Thoracic aorta (tissue), 2 donors: ENCODE measurements around the gene DZANK1. TPM values are rescaled to one million over a fixed set of nuclear protein-coding genes. Genes with fewer than 3 reads are reported as not detected.
"Not testable (repeated sequence)": the region's sequence is repeated elsewhere in the genome, so short reads cannot be mapped to it uniquely, and the experiment has no call there.

Source experiments
- ATAC-seq: fragments of 150-250 bp; one replicate; pipeline ENCODE4 v1.8.0; 2017; ENCODE audit warnings: low read depth; ENCODE audit not compliant: insufficient number of reproducible peaks, low FRiP score
- DNase-seq: peaks from one replicate; pipeline ENCODE4 v3.0.0-alpha.2; 2020; ENCODE audit warnings: low spot score
- H3K27ac ChIP-seq, 2 donors: fragments of 200-600 bp; sonication (generic); 1 replicate in 1 of 2; 2 replicates in 1 of 2; pipeline ENCODE4 v1.5.1; 2016; ENCODE audit warnings: mild to moderate bottlenecking in 2 of 2, moderate library complexity in 2 of 2
- H3K27me3 ChIP-seq: fragments of 200-600 bp; sonication (generic); replicated peaks from 2 replicates; pipeline ENCODE4 v1.6.0; 2016; ENCODE audit warnings: mild to moderate bottlenecking; ENCODE audit not compliant: insufficient read depth
- H3K36me3 ChIP-seq: fragments of 200-600 bp; sonication (generic); one replicate; pipeline ENCODE4 v1.5.1; 2016
- H3K4me1 ChIP-seq, 2 donors: fragments of 200-600 bp; sonication (generic); 1 replicate in 1 of 2; 2 replicates in 1 of 2; pipeline versions ENCODE4 v1.5.1 to v1.6.0; 2016; ENCODE audit warnings: low read depth in 2 of 2, mild to moderate bottlenecking in 1 of 2; ENCODE audit not compliant: control insufficient read depth in 1 of 2
- H3K4me3 ChIP-seq: fragments of 200-600 bp; sonication (generic); 2 replicates; pipeline ENCODE4 v1.5.1; 2016; ENCODE audit warnings: mild to moderate bottlenecking
- H3K9me3 ChIP-seq: fragments of 200-600 bp; sonication (generic); 2 replicates; pipeline ENCODE4 v1.5.1; 2016
- total RNA-seq, 2 donors: library from RNA; depleted of rRNA; stranded (reverse); fragments of >200 nt; gene quantifications; one replicate each; pipeline versions ENCODE4 v1.1.0 to v1.2.3, GENCODE V29; 2016
- TF ChIP-seq, protein P1 (sequence below): fragments of 200-600 bp; sonication (generic); IDR thresholded peaks from one replicate; pipeline ENCODE4 v1.5.1; 2019; ENCODE audit warnings: antibody characterized with exemption

DZANK1 gene
- total RNA-seq, 2 donors from 2014 or later = 3.2 to 3.7 TPM

DNA sequence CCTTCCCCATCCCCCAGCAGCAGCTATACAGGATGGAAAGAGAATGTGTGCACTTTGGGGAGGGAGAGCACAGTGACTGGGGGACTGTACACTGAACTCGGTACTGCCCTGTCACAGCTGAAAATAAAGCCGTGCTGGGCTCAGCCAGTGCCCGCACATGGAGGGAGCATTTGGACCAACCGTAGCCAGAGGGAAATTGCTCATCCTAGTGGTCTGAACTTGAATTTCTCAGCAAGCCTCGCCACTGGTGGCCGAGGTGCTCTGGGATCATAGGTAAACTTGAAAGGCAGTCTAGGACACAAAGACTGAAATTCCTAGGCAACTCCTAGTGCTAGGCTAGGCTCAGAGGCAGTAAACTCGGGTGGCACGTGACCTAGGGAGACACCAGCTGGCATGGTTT lies 61.0 kb downstream of the DZANK1 start:
- no peaks in the 10 kb centered on the region for H3K9me3 ChIP-seq
- no peak for DNase-seq
- no peaks in the 10 kb centered on the region for H3K4me1 ChIP-seq
- H3K27ac ChIP-seq = no peak overlapping the region
- no peak for ATAC-seq
- no peaks in the 10 kb centered on the region for H3K36me3 ChIP-seq
- H3K27me3 ChIP-seq = no peaks in the 10 kb centered on the region
- no peak overlapping the region for H3K4me3 ChIP-seq
- TF ChIP-seq, protein P1, sequence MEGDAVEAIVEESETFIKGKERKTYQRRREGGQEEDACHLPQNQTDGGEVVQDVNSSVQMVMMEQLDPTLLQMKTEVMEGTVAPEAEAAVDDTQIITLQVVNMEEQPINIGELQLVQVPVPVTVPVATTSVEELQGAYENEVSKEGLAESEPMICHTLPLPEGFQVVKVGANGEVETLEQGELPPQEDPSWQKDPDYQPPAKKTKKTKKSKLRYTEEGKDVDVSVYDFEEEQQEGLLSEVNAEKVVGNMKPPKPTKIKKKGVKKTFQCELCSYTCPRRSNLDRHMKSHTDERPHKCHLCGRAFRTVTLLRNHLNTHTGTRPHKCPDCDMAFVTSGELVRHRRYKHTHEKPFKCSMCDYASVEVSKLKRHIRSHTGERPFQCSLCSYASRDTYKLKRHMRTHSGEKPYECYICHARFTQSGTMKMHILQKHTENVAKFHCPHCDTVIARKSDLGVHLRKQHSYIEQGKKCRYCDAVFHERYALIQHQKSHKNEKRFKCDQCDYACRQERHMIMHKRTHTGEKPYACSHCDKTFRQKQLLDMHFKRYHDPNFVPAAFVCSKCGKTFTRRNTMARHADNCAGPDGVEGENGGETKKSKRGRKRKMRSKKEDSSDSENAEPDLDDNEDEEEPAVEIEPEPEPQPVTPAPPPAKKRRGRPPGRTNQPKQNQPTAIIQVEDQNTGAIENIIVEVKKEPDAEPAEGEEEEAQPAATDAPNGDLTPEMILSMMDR = no peak

DNA sequence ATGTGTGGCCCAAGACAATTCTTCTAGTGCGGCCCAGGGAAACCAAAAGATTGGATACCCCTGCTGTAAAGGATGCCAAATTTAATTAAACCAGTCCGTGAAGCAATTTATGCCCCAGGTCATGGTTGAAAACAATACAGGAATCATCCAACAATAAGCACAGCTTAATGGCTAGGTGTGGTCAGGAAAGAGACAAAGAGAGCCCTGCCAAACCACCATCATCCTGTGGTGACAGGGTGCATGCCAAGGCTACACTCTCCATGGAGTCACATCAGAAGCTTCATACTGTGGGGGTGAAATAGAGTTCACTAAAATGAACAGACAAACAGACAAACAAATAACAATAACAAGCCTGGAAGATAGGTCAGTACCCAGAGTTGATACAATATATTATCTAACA lies 62.7 kb downstream of the DZANK1 start:
- TF ChIP-seq, protein P1 = no peak
- Histone ChIP-seq H3K4me1 (no peaks in the 10 kb centered on the region), H3K4me3 (no peak overlapping the region), H3K36me3 (peaks cover 2% of the 10 kb centered on the region), H3K27me3 (no peaks in the 10 kb centered on the region), H3K27ac (no peak overlapping the region), H3K9me3 (no peaks in the 10 kb centered on the region)
- ATAC-seq = no peak
- no peak for DNase-seq

DNA sequence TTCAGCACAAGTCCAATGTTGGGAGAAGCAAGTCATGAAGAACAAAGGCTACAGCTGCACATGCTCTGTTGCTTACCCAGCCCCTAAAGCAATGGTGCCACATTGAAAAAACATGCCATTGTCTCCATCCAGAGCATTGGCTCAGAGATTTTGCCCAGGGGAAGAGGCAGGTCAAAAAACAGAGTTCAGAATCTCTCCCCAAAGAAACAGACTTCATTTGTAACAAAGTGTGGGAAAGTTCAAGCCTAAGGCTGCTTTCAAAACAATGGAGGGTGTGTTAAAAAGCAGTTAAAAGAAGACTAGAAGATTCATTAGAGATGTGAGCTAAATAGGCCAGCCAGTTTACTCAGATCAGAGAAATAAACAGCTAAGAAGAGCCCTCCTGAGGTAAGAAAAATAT lies 63.6 kb downstream of the DZANK1 start:
- DNase-seq (no peak), ATAC-seq (no peak)
- no peaks in the 10 kb centered on the region for H3K9me3 ChIP-seq
- TF ChIP-seq, protein P1 = no peak
- no peak overlapping the region for H3K4me3 ChIP-seq
- H3K27me3 ChIP-seq = no peaks in the 10 kb centered on the region
- H3K4me1 ChIP-seq = no peaks in the 10 kb centered on the region
- H3K36me3 ChIP-seq = peaks cover 2% of the 10 kb centered on the region
- no peak overlapping the region for H3K27ac ChIP-seq

DNA sequence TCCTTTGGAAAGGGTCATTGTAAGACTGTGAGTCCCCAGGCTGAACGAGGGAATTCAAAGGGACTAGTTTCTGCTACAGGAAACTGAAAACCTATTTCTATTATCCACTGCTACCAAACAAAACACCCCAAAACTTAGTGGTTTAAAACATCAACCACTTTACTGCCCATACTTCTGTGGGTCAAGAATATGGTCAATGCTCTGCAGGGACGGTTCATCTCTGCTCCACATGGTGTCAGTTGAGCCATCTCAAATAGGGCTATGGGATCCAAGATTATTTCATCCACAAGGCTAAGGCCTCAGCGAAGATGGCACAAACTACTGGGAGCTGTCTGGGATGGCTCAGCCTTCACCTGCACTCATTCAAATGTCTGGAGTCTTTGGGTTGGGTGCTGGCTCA lies 65.5 kb downstream of the DZANK1 start:
- Histone ChIP-seq H3K9me3 (no peaks in the 10 kb centered on the region), H3K27me3 (no peaks in the 10 kb centered on the region), H3K4me1 (no peaks in the 10 kb centered on the region), H3K4me3 (no peak overlapping the region), H3K27ac (no peak overlapping the region), H3K36me3 (peaks cover 2% of the 10 kb centered on the region)
- TF ChIP-seq, protein P1 = no peak
- no peak for DNase-seq
- ATAC-seq = no peak

DNA sequence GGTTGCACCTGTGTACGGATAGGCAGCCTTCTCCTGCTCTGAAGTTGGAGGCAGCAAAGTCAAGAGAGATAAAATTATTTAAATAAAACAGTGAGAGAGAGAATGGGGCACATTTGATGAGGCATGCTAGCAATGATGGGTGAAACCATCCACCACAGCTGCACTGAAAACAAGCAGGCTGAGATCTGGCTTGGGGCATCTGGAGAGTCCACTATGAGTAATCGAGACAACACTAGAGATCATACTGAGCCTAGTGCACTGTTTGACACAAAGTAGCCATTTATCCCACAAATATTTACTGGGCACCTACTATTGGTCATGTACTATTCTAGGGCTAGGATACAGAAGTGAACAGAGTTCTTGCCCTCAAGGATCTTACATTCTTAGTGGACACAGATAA lies 66.4 kb downstream of the DZANK1 start:
- no peaks in the 10 kb centered on the region for H3K9me3 ChIP-seq
- TF ChIP-seq, protein P1 = no peak
- H3K4me3 ChIP-seq = no peak overlapping the region
- no peaks in the 10 kb centered on the region for H3K27me3 ChIP-seq
- no peak overlapping the region for H3K27ac ChIP-seq
- H3K36me3 ChIP-seq = peaks cover 2% of the 10 kb centered on the region
- ATAC-seq (no peak), DNase-seq (no peak)
- H3K4me1 ChIP-seq = no peaks in the 10 kb centered on the region

DNA sequence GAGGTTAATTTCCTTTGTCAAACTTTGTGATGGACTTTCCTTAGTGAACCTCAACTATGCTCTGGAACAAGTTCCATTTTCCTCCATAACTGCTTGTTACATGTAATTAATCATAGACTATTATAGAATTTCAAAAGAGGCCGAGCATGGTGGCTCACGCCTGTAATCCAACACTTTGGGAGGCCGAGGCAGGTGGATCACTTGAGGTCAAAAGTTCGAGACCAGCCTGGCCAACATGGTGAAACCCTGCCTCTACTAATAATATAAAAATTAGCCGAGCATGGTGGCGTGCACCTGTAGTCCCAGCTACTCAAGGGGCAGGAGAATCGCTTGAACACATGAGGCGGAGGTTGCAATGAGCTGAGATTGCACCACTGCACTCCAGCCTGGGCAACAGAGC lies 68.1 kb downstream of the DZANK1 start:
- H3K4me1 ChIP-seq, H3K4me3 ChIP-seq, H3K27ac ChIP-seq, H3K36me3 ChIP-seq, H3K9me3 ChIP-seq, DNase-seq, ATAC-seq, H3K27me3 ChIP-seq: not testable (repeated sequence)
